ENCODE data around the gene YAE1. TPM values are rescaled to one million over a fixed set of nuclear protein-coding genes. Genes with fewer than 3 reads are reported as not detected.

YAE1 gene
- total and polyA plus RNA-seq, 2 donors (not counting 1 experiment from before 2014, with no cell fraction given) = 5.9 to 20.0 TPM

DNA sequence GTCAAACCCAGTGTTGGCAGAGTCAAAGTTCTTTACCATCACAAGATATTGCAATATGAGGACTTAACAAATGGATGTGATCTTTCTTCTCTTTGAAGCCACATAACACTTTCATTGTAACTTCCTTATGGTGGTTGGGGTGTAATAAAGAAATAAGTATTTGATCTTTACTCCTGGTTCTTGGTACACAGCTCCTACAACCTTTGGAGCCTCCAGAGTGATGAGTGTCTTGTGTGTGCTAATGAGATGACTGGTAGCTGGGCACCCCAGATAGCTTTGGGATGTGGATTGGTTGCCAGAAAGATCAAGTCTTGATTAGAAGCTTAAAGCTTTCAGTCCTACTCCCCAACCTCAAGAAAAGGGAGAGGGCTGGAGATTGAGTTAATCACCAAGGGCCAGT is 31.1 kb upstream of the YAE1 start:
- H3K79me2 ChIP-seq (ENCODE audit: control insufficient read depth, insufficient read depth, low read length) = no peaks in the 10 kb centered on the region
- no peaks in the 10 kb centered on the region for H3K36me3 ChIP-seq (replicated peaks in 1 of 2; ENCODE audit: control extremely low read depth in 1 of 2, control insufficient read depth in 1 of 2, extremely low read depth in 1 of 2, insufficient read depth in 2 of 2, low read length in 1 of 2)
- H3K4me3 ChIP-seq (ENCODE audit: control extremely low read depth in 1 of 5, extremely low read depth in 1 of 5, insufficient read depth in 1 of 5, low read depth in 2 of 5, low read length in 4 of 5) = no peak overlapping the region
- no peaks in the 10 kb centered on the region for H4K20me1 ChIP-seq (ENCODE audit: control insufficient read depth, insufficient read depth, low read length, poor library complexity, severe bottlenecking)
- TF ChIP-seq EZH2 (IDR thresholded peaks at IDR 0.05; ENCODE audit: borderline replicate concordance, insufficient read depth, low read depth, low read length, poor library complexity, severe bottlenecking) = no peak
- TF ChIP-seq, protein P1, sequence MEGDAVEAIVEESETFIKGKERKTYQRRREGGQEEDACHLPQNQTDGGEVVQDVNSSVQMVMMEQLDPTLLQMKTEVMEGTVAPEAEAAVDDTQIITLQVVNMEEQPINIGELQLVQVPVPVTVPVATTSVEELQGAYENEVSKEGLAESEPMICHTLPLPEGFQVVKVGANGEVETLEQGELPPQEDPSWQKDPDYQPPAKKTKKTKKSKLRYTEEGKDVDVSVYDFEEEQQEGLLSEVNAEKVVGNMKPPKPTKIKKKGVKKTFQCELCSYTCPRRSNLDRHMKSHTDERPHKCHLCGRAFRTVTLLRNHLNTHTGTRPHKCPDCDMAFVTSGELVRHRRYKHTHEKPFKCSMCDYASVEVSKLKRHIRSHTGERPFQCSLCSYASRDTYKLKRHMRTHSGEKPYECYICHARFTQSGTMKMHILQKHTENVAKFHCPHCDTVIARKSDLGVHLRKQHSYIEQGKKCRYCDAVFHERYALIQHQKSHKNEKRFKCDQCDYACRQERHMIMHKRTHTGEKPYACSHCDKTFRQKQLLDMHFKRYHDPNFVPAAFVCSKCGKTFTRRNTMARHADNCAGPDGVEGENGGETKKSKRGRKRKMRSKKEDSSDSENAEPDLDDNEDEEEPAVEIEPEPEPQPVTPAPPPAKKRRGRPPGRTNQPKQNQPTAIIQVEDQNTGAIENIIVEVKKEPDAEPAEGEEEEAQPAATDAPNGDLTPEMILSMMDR (IDR thresholded peaks at IDR 0.05) = no peak
- no peaks in the 10 kb centered on the region for H3K9me3 Mint-ChIP-seq (ENCODE audit: insufficient read depth)
- ChIA-PET POLR2A (no interaction called here), CTCF (interaction anchor here (1.7 kb wide), 1 partner anchor 15 kb away, joined by 8 read pairs; no protein-coding TSS in a partner anchor)
- no peaks in the 10 kb centered on the region for H3K4me1 Mint-ChIP-seq
- no peak overlapping the region for H3K9ac ChIP-seq (ENCODE audit: low read length)
- H3K4me3 Mint-ChIP-seq = no peak overlapping the region
- H3K27ac Mint-ChIP-seq = no peak overlapping the region
- no peak overlapping the region for H3K27ac ChIP-seq (ENCODE audit: low read length in 2 of 2)
- peaks cover 22% of the 10 kb centered on the region for H3K27me3 Mint-ChIP-seq
- H2AFZ ChIP-seq (ENCODE audit: insufficient read depth, low read depth, low read length, poor library complexity, severe bottlenecking) = no peak overlapping the region
- no peaks in the 10 kb centered on the region for H3K27me3 ChIP-seq (replicated peaks in 1 of 4; ENCODE audit: control extremely low read depth in 1 of 4, control insufficient read depth in 3 of 4, insufficient read depth in 4 of 4, low read length in 3 of 4)
- ATAC-seq (ENCODE audit: low read depth) (no peak), DNase-seq (no peak)
- no peak overlapping the region for H3K4me2 ChIP-seq (replicated peaks; ENCODE audit: low read depth, low read length, poor library complexity, severe bottlenecking)
- no peaks in the 10 kb centered on the region for H3K9me3 ChIP-seq (ENCODE audit: control extremely low read depth in 1 of 3, control insufficient read depth in 2 of 3, insufficient read depth in 1 of 3, low read length in 2 of 3)
- intact Hi-C loops (cut with micrococcal nuclease) = no loop called here
- no peaks in the 10 kb centered on the region for H3K4me1 ChIP-seq (ENCODE audit: control insufficient read depth in 2 of 2, insufficient read depth in 2 of 2, low read length in 2 of 2)

DNA sequence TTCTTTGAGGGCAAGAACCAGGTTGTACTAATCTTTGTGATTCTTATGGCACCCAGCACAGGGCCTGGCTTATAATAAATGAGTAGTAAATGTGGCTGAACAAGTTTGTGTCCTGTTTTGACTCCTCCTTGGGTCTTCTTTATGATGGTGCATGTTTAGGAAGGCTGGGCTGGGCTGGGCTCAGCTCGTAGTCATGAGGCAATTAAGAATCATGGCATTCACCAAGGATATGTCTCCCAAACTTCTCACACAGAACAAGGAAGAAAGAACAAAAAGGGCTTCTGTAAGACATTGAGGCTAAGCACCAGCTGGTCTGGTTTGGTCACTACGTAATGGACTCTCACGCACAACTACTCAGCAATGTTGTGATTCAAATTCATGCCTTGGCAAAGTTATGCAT is 30.5 kb upstream of the YAE1 start:
- no peaks in the 10 kb centered on the region for H3K27me3 ChIP-seq (replicated peaks in 1 of 4; ENCODE audit: control extremely low read depth in 1 of 4, control insufficient read depth in 3 of 4, insufficient read depth in 4 of 4, low read length in 3 of 4)
- Mint-ChIP-seq H3K4me3 (no peak overlapping the region), H3K4me1 (no peaks in the 10 kb centered on the region), H3K27me3 (peaks cover 22% of the 10 kb centered on the region), H3K27ac (no peak overlapping the region), H3K9me3 (ENCODE audit: insufficient read depth) (no peaks in the 10 kb centered on the region)
- H3K4me2 ChIP-seq (replicated peaks; ENCODE audit: low read depth, low read length, poor library complexity, severe bottlenecking) = no peak overlapping the region
- H3K4me3 ChIP-seq (ENCODE audit: control extremely low read depth in 1 of 5, extremely low read depth in 1 of 5, insufficient read depth in 1 of 5, low read depth in 2 of 5, low read length in 4 of 5) = no peak overlapping the region
- DNase-seq = no peak
- H3K9ac ChIP-seq (ENCODE audit: low read length) = no peak overlapping the region
- TF ChIP-seq EZH2 (IDR thresholded peaks at IDR 0.05; ENCODE audit: borderline replicate concordance, insufficient read depth, low read depth, low read length, poor library complexity, severe bottlenecking) = no peak
- no peak overlapping the region for H2AFZ ChIP-seq (ENCODE audit: insufficient read depth, low read depth, low read length, poor library complexity, severe bottlenecking)
- no peaks in the 10 kb centered on the region for H3K9me3 ChIP-seq (ENCODE audit: control extremely low read depth in 1 of 3, control insufficient read depth in 2 of 3, insufficient read depth in 1 of 3, low read length in 2 of 3)
- no peak for ATAC-seq (ENCODE audit: low read depth)
- CTCF ChIA-PET = interaction anchor here (1.3 to 1.7 kb wide), 2 partner anchors 14 to 16 kb away, joined by 3 to 8 read pairs; no protein-coding TSS in a partner anchor
- H4K20me1 ChIP-seq (ENCODE audit: control insufficient read depth, insufficient read depth, low read length, poor library complexity, severe bottlenecking) = no peaks in the 10 kb centered on the region
- 100% methylated on average over 2 of the region's 3 CpGs for WGBS (ENCODE audit: insufficient coverage)
- H3K79me2 ChIP-seq (ENCODE audit: control insufficient read depth, insufficient read depth, low read length) = no peaks in the 10 kb centered on the region
- intact Hi-C loops (cut with micrococcal nuclease) = no loop called here
- POLR2A ChIA-PET = interaction anchor here (0.6 kb wide), 1 partner anchor 408 kb away, joined by 8 read pairs; no protein-coding TSS in a partner anchor
- H3K27ac ChIP-seq (ENCODE audit: low read length in 2 of 2) = no peak overlapping the region
- H3K4me1 ChIP-seq (ENCODE audit: control insufficient read depth in 2 of 2, insufficient read depth in 2 of 2, low read length in 2 of 2) = no peaks in the 10 kb centered on the region
- H3K36me3 ChIP-seq (replicated peaks in 1 of 2; ENCODE audit: control extremely low read depth in 1 of 2, control insufficient read depth in 1 of 2, extremely low read depth in 1 of 2, insufficient read depth in 2 of 2, low read length in 1 of 2) = no peaks in the 10 kb centered on the region
